Heart left ventricle (tissue), 16 donors: Measurements from ENCODE around the gene TPRG1. TPM values are rescaled to one million over a fixed set of nuclear protein-coding genes. Genes with fewer than 3 reads are reported as not detected.

Source experiments
- ATAC-seq, 4 donors: fragments of 200-7000 bp; cut with Tn5 transposase; one replicate each; pipeline ENCODE4 v1.9.1; 2020 to 2022; ENCODE audit warnings: moderate library complexity in 4 of 4, mild to moderate bottlenecking in 3 of 4, moderate number of reproducible peaks in 1 of 4
- DNase-seq, 5 donors: peaks; one replicate each; pipeline ENCODE4 v3.0.0-alpha.2; 2020
- H3K27ac ChIP-seq, 12 donors: fragments of 200-600 bp; sonication (generic) in 4 of 12; one replicate each; pipeline versions ENCODE4 v1.5.0 to v1.8.0; 2016 to 2022; ENCODE audit warnings: mild to moderate bottlenecking in 2 of 12
- H3K27me3 ChIP-seq, 9 donors: fragments of 200-600 bp; sonication (generic) in 2 of 9; one replicate each; pipeline versions ENCODE4 v1.5.1 to v1.8.0; 2016 to 2022; ENCODE audit warnings: mild to moderate bottlenecking in 3 of 9
- H3K36me3 ChIP-seq, 9 donors: fragments of 200-600 bp; sonication (generic) in 2 of 9; one replicate each; pipeline versions ENCODE4 v1.5.0 to v1.8.0; 2018 to 2022; ENCODE audit warnings: mild to moderate bottlenecking in 2 of 9
- H3K4me1 ChIP-seq, 12 donors: fragments of 200-600 bp; sonication (generic) in 4 of 12; one replicate each; pipeline versions ENCODE4 v1.5.0 to v1.8.0; 2016 to 2022; ENCODE audit warnings: mild to moderate bottlenecking in 3 of 12
- H3K4me3 ChIP-seq, 12 donors: fragments of 200-600 bp; sonication (generic) in 4 of 12; one replicate each; pipeline versions ENCODE4 v1.5.0 to v1.8.0; 2017 to 2022; ENCODE audit warnings: mild to moderate bottlenecking in 9 of 12, moderate library complexity in 4 of 12
- H3K9me3 ChIP-seq, 12 donors: fragments of 200-600 bp; sonication (generic) in 4 of 12; one replicate each; pipeline versions ENCODE4 v1.5.0 to v1.8.0; 2016 to 2022; ENCODE audit warnings: mild to moderate bottlenecking in 1 of 12
- CTCF ChIP-seq, 12 donors: fragments of 200-600 bp; sonication (generic) in 4 of 12; IDR thresholded peaks; one replicate each; pipeline versions ENCODE4 v1.5.0 to v1.8.0; 2018 to 2022; ENCODE audit warnings: antibody characterized with exemption in 12 of 12, mild to moderate bottlenecking in 5 of 12
- POLR2A ChIP-seq, 2 donors: fragments of 450-650 bp; IDR thresholded peaks; one replicate each; pipeline ENCODE4 v1.6.1; 2017; ENCODE audit warnings: antibody characterized with exemption in 2 of 2, mild to moderate bottlenecking in 2 of 2, moderate library complexity in 2 of 2
- WGBS, 4 donors: extraction: QIAGEN DNeasy Blood & Tissue Kit in 2 of 4; methylation state at CpG; one replicate each; pipeline versions ENCODE4 v1.1.5 to v1.1.7; 2013 to 2018; 5-methylcytosine and 5-hydroxymethylcytosine counted together
- intact Hi-C, 10 donors: fragments of 100-400 bp; cut with DNase I; formaldehyde crosslinking; loops; one replicate each; pipeline versions ENCODE4 v1.11.1 to v1.14.2; 2022
- polyA plus RNA-seq, 2 donors: library from polyadenylated mRNA; stranded (reverse); fragments of 200-250 nt; gene quantifications; one replicate each; pipeline ENCODE4 v1.2.3, GENCODE V29; 2013
- total RNA-seq, 9 donors: library from RNA; depleted of rRNA in 2 of 9; stranded (reverse); fragments of >200 nt in 2 of 9; fragmentation: NEBNext Ultra II Directional in 3 of 9; extraction: Animal tissue kit (Norgen Biotek cat#: 25700) in 3 of 9; gene quantifications; one replicate each; pipeline versions ENCODE4 v1.1.0 to v1.2.4, GENCODE V29; 2016 to 2023
- donor health status: ischemic (EF 13 %, LVEDD 7.1; RV severe dilation, severe dysfunction).
- donor health status: healthy with polysubstance abuse.
- donor health status: DM: no; HTN: yes; CAD: no.
- donor health status: DM: no; HTN: no; CAD: no.
- donor health status: ischemic (EF 25% LVEDD 6.9; RV normal size, moderate dysfunction).
- donor health status: ischemic (EF 25% LVEDD 5.7; RV mildly dilated, moderate dysfunction).
- donor health status: healthy.
- donor health status: DM: yes; HTN: yes; CAD: no.
- donor health status: ischemic (EF 35%, LVEDD 5.7; RV mildly dilated, moderate dysfunction).
- donor health status: nonischemic (EF 11% LVEDD 7.7; RV severe dilation, severe dysfunction).
- donor health status: DM: yes; HTN: yes; CAD: no.
- donor health status: PGD.
- donor health status: ischemic (EF 29% LVEDD 5.4; RV normal size, mild dysfunction).
- donor health status: nonischemic (EF 23%, LVEDD 6.1; RV moderate dilation, normal function).

Gene TPRG1
- total and polyA plus RNA-seq, 11 donors: 0.13 to 9.5 (median 1.2) TPM

GRCh38 chr3:189148081-189148507, 23.7 kb upstream of the TPRG1 start:
- TF ChIP-seq CTCF (IDR thresholded peaks at IDR 0.05): peak; percentile 69 to 86 (median 78)
- TF ChIP-seq POLR2A (IDR thresholded peaks at IDR 0.05): no peak
- Histone ChIP-seq H3K9me3 (no peaks in the 10 kb centered on the region), H3K27ac (peak overlapping the region in 4 of 12 donors; percentile 7 to 51 (median 27)), H3K4me3 (no peak overlapping the region), H3K36me3 (peaks cover 0 to 9% (median 0%) of the 10 kb centered on the region in 9 donors), H3K4me1 (peaks cover 0 to 24% (median 5%) of the 10 kb centered on the region in 12 donors), H3K27me3 (no peaks in the 10 kb centered on the region)
- 12 to 24% (median 21%) methylated on average over 6 of the region's 6 CpGs for WGBS, 4 donors
- ATAC-seq: peak in 3 of 4 donors; percentile 75 to 78 (median 75)
- DNase-seq: peak in 4 of 5 donors; percentile 54 to 67 (median 60)
- intact Hi-C loops: loop anchor here (1.0 to 10.0 kb wide), 7 partner anchors 186 to 1411 kb away; no protein-coding TSS in a partner anchor

GRCh38 chr3:189149203-189149602, 22.6 kb upstream of the TPRG1 start:
- no peaks in the 10 kb centered on the region for H3K9me3 ChIP-seq

DNA sequence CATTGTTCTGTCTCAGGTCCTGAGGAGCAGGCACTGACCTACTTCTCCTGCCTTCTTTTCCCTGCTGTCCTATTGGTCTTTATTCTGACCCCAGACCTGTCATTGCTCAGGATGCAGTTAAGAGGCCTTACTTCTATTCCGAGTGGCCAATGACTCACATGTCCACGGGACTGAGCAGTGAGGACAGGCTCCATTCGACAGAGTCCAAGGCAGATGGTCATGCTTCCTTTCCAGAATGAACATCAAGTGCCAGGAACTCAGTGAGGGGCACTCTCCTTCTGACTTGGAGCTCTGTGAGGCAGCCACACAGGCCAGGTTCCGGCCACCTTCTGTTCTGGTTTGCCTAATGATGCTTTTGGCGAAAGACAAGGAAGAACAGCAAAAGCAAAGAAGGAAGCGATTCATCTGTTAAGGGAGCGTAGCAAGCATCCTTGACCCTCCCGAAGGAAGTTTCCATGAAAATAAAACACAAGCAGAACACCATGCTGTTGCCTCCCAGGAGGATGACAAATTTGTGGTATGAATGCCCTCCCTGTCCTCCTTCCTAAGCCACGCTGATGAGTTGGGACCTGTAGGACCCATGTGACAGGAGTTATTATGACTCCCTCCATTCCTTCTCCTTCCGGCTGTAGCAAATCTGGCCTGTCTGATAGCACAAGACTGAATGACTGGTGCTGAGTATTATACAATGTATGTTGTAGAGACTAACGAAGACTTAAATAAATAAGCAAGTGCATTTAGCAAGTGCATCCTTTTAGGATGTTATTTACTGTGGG, 14.4 kb upstream of the TPRG1 start:
- Histone ChIP-seq H3K4me1 (no peaks in the 10 kb centered on the region), H3K27ac (no peak overlapping the region), H3K9me3 (no peaks in the 10 kb centered on the region), H3K27me3 (no peaks in the 10 kb centered on the region), H3K36me3 (no peaks in the 10 kb centered on the region), H3K4me3 (no peak overlapping the region)
- 79 to 87% (median 86%) methylated on average over 11 of the region's 11 CpGs for WGBS, 4 donors
- no peak for DNase-seq
- no peak for TF ChIP-seq POLR2A (IDR thresholded peaks at IDR 0.05)
- TF ChIP-seq CTCF (IDR thresholded peaks at IDR 0.05): no peak
- ATAC-seq: no peak
- intact Hi-C loops: no loop called here

More at GRCh38 chr3:189149203-189149602, 22.6 kb upstream of the TPRG1 start:
- peaks cover 0 to 9% (median 0%) of the 10 kb centered on the region in 9 donors for H3K36me3 ChIP-seq
- DNase-seq (no peak), ATAC-seq (no peak)
- WGBS, 4 donors: 48 to 57% (median 54%) methylated on average over 3 of the region's 3 CpGs
- H3K4me1 ChIP-seq: peaks cover 0 to 19% (median 5%) of the 10 kb centered on the region in 12 donors
- intact Hi-C loops: loop anchor here (2.0 to 10.0 kb wide), 6 partner anchors 187 to 1412 kb away; no protein-coding TSS in a partner anchor
- H3K27me3 ChIP-seq: no peaks in the 10 kb centered on the region
- no peak overlapping the region for H3K27ac ChIP-seq
- TF ChIP-seq CTCF (IDR thresholded peaks at IDR 0.05) (no peak), POLR2A (IDR thresholded peaks at IDR 0.05) (no peak)
- H3K4me3 ChIP-seq: no peak overlapping the region

GRCh38 chr3:189158034-189158433, 13.7 kb upstream of the TPRG1 start:
- 88 to 91% (median 89%) methylated on average over 7 of the region's 7 CpGs for WGBS, 4 donors
- H3K27me3 ChIP-seq: no peaks in the 10 kb centered on the region
- H3K27ac ChIP-seq: no peak overlapping the region
- DNase-seq (no peak), ATAC-seq (no peak)
- H3K4me1 ChIP-seq: no peaks in the 10 kb centered on the region
- no peaks in the 10 kb centered on the region for H3K9me3 ChIP-seq
- no peak overlapping the region for H3K4me3 ChIP-seq
- no peaks in the 10 kb centered on the region for H3K36me3 ChIP-seq
- intact Hi-C loops: no loop called here
- no peak for TF ChIP-seq CTCF (IDR thresholded peaks at IDR 0.05)
- no peak for TF ChIP-seq POLR2A (IDR thresholded peaks at IDR 0.05)
